HL-60/S4 treated with phorbol 12-myristate 13-acetate at 8.2 ng/mL for 4 days and 3 days (cell line): ENCODE data around the gene SDCBP2.
"Not testable (repeated sequence)": the region's sequence is repeated elsewhere in the genome, so short reads cannot be mapped to it uniquely, and the experiment has no call there.

Experiments
- in situ Hi-C: fragments of 300-500 bp; cut with MboI; formaldehyde crosslinking; loops from 2 replicates; pipeline ENCODE4 v1.15.0; 2022; ENCODE audit warnings: low sequenced_read_pairs

SDCBP2 gene

GRCh38 chr20:1360094-1360846, 31.3 kb upstream of the SDCBP2 start:
- in situ Hi-C loops, result no loop called here

- in situ Hi-C loops, result no loop called here
Observed at GRCh38 chr20:1357921-1358671, 29.2 kb upstream of the SDCBP2 start.

GRCh38 chr20:1353956-1354355, 25.0 kb upstream of the SDCBP2 start:
- in situ Hi-C loops, result no loop called here

GRCh38 chr20:1346315-1346969, 17.5 kb upstream of the SDCBP2 start:
- in situ Hi-C loops, result no loop called here

GRCh38 chr20:1345756-1346093, 16.8 kb upstream of the SDCBP2 start:
- in situ Hi-C loops, result no loop called here

- in situ Hi-C loops, result no loop called here
Observed at GRCh38 chr20:1345030-1345755, 16.3 kb upstream of the SDCBP2 start.

- in situ Hi-C loops, result not testable (repeated sequence)
Observed at GRCh38 chr20:1343446-1344124, 14.6 kb upstream of the SDCBP2 start.

- in situ Hi-C loops, result no loop called here
Observed at GRCh38 chr20:1341561-1342265, 12.8 kb upstream of the SDCBP2 start.

GRCh38 chr20:1338801-1339200, 9.9 kb upstream of the SDCBP2 start:
- in situ Hi-C loops, result no loop called here

- in situ Hi-C loops, result no loop called here
Observed at GRCh38 chr20:1338096-1338495, 9.2 kb upstream of the SDCBP2 start.

GRCh38 chr20:1337441-1337840, 8.5 kb upstream of the SDCBP2 start:
- in situ Hi-C loops, result no loop called here

GRCh38 chr20:1336699-1337367, 7.9 kb upstream of the SDCBP2 start:
- in situ Hi-C loops, result no loop called here

GRCh38 chr20:1335961-1336698, 7.2 kb upstream of the SDCBP2 start:
- in situ Hi-C loops, result no loop called here

- in situ Hi-C loops, result no loop called here
Observed at GRCh38 chr20:1334761-1335160, 5.8 kb upstream of the SDCBP2 start.

GRCh38 chr20:1334370-1334731, 5.4 kb upstream of the SDCBP2 start:
- in situ Hi-C loops, result no loop called here

GRCh38 chr20:1333462-1334369, 4.8 kb upstream of the SDCBP2 start:
- in situ Hi-C loops, result no loop called here

GRCh38 chr20:1332749-1333300, 3.9 kb upstream of the SDCBP2 start:
- in situ Hi-C loops, result no loop called here
